ENCODE results near the gene PRKX.
"Not testable (repeated sequence)": the region's sequence is repeated elsewhere in the genome, so short reads cannot be mapped to it uniquely, and the experiment has no call there.

PRKX gene

DNA sequence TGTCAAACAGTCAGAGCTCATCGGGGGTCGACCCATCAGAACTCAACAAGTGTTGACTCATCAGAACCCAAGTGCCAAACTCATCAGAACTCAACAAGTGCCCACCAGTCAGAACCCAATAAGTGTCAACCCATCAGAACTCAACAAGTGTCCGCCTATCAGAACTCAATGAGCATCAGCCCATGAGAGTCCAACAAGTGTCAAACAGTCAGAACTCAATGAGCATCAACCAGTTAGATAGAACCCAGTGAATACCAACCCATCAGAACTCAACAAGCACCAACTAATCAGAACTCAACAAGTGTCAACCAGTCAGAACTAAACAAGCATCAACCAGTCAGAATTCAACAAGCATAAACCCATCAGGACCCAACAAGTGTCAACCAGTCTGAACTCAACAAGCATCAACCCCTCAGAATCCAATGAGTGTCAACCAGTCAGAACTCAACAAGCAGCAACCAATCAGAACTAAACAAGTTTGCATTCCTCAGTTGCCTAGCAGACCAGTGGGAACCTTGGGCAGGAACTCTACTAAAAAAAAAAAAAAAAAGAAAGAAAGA lies 115.3 kb downstream of the PRKX start:
- Mint-ChIP-seq H3K4me3 (no peak overlapping the region), H3K27ac (no peak overlapping the region), H3K36me3 (ENCODE audit: low read depth) (peaks cover 35% of the 10 kb centered on the region), H3K9me3 (peaks cover 12% of the 10 kb centered on the region), H3K27me3 (no peaks in the 10 kb centered on the region), H3K4me1 (ENCODE audit: low read depth) (no peaks in the 10 kb centered on the region)
- DNase-seq = no peak

DNA sequence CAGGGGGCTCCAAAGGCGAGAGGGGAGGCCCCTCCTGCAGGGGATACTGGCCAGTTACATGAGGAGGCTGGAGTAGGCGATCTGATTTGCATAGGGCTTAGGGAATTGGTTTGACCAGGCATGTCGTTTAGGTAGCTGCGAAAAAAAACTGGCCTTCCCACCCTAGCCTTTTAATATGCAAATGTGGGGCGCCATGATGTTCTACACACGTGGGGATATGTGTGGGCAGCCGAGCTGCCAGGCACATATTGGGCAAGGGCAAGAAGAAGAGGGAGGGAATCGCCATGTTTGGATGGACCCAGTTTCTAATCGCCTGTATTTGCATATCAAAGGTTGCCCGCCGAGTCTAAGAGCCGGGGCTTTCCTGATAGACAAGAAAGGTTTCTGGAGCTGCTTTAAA lies 121.3 kb downstream of the PRKX start:
- peaks cover 5% of the 10 kb centered on the region for H3K4me1 Mint-ChIP-seq (ENCODE audit: low read depth)
- H3K9me3 Mint-ChIP-seq = peaks cover 7% of the 10 kb centered on the region
- H3K36me3 Mint-ChIP-seq (ENCODE audit: low read depth) = peaks cover 15% of the 10 kb centered on the region

GRCh38 chrX:3589474-3589873 lies 124.0 kb downstream of the PRKX start:
- H3K4me1 Mint-ChIP-seq (ENCODE audit: low read depth) = peaks cover 11% of the 10 kb centered on the region
- no peak overlapping the region for H3K27ac Mint-ChIP-seq
- no peaks in the 10 kb centered on the region for H3K27me3 Mint-ChIP-seq
- no peak for DNase-seq
- peaks cover 7% of the 10 kb centered on the region for H3K9me3 Mint-ChIP-seq
- peaks cover 4% of the 10 kb centered on the region for H3K36me3 Mint-ChIP-seq (ENCODE audit: low read depth)
- no peak overlapping the region for H3K4me3 Mint-ChIP-seq

More for the DNA sequence above, 121.3 kb downstream of the PRKX start:
- Mint-ChIP-seq H3K27me3 (no peaks in the 10 kb centered on the region), H3K27ac (no peak overlapping the region), H3K4me3 (no peak overlapping the region)
- DNase-seq = no peak

DNA sequence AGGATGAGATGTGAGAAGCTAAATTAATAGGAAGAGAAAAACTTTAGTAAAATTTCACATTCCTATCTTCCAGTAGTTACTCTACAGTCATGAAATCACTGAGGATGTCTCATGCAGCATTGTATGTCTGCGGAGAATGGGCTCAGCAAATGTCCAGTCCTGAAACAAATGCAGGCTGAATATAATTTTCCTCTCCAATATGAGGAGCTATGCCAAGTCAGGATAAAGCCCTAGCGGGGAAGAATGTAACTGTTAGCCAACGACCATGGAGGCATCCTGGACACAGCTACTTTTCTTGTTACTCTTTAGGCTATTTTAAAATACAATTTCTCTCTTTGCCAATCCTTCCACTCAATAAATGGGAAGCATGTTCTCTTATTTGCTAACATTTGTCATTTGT lies 127.7 kb downstream of the PRKX start:
- no peak for DNase-seq
- H3K4me1 Mint-ChIP-seq (ENCODE audit: low read depth) = peaks cover 22% of the 10 kb centered on the region
- no peaks in the 10 kb centered on the region for H3K36me3 Mint-ChIP-seq (ENCODE audit: low read depth)
- H3K27me3 Mint-ChIP-seq = no peaks in the 10 kb centered on the region
- H3K4me3 Mint-ChIP-seq = no peak overlapping the region
- H3K27ac Mint-ChIP-seq = no peak overlapping the region
- no peaks in the 10 kb centered on the region for H3K9me3 Mint-ChIP-seq

- no peak for DNase-seq
- H3K27me3 Mint-ChIP-seq = no peaks in the 10 kb centered on the region
- H3K4me3 Mint-ChIP-seq = no peak overlapping the region
- no peaks in the 10 kb centered on the region for H3K9me3 Mint-ChIP-seq
- no peak overlapping the region for H3K27ac Mint-ChIP-seq
- H3K36me3 Mint-ChIP-seq (ENCODE audit: low read depth) = no peaks in the 10 kb centered on the region
- peaks cover 22% of the 10 kb centered on the region for H3K4me1 Mint-ChIP-seq (ENCODE audit: low read depth)
These were observed 128.9 kb downstream of the PRKX start for GRCh38 chrX:3584415-3584996.

GRCh38 chrX:3582451-3582850 lies 131.0 kb downstream of the PRKX start:
- Mint-ChIP-seq H3K4me1 (ENCODE audit: low read depth) (peaks cover 18% of the 10 kb centered on the region), H3K36me3 (ENCODE audit: low read depth) (no peaks in the 10 kb centered on the region), H3K9me3 (no peaks in the 10 kb centered on the region), H3K27ac (no peak overlapping the region), H3K27me3 (no peaks in the 10 kb centered on the region), H3K4me3 (no peak overlapping the region)
- no peak for DNase-seq

- H3K9me3 Mint-ChIP-seq = no peaks in the 10 kb centered on the region
- H3K27me3 Mint-ChIP-seq = no peaks in the 10 kb centered on the region
- peaks cover 17% of the 10 kb centered on the region for H3K4me1 Mint-ChIP-seq (ENCODE audit: low read depth)
- H3K4me3 Mint-ChIP-seq = no peak overlapping the region
- DNase-seq = no peak
- H3K36me3 Mint-ChIP-seq (ENCODE audit: low read depth) = no peaks in the 10 kb centered on the region
- no peak overlapping the region for H3K27ac Mint-ChIP-seq
These were observed 131.8 kb downstream of the PRKX start for GRCh38 chrX:3581609-3582108.

DNA sequence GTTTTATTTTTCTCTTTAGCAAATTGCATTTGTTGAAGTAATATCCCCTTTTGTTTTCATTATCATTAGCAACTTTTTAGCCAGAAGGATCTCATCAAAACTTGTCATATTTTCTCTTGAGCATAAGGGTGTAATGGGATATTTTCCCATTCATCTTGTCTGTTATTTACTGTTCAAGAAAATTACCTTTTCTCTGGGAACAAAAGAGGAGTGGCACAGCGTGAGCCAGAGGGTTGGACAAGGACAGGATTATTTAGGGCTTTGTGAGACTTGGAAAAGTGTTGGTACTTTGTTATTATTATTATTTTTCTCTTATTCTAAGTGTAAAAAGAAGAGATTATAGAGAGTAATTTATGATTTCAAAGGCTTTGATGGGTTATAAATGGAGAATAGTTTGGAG lies 135.9 kb downstream of the PRKX start:
- DNase-seq = no peak
- no peak overlapping the region for H3K4me3 Mint-ChIP-seq
- H3K27me3 Mint-ChIP-seq = no peaks in the 10 kb centered on the region
- H3K4me1 Mint-ChIP-seq (ENCODE audit: low read depth) = peaks cover 3% of the 10 kb centered on the region
- no peaks in the 10 kb centered on the region for H3K36me3 Mint-ChIP-seq (ENCODE audit: low read depth)
- no peaks in the 10 kb centered on the region for H3K9me3 Mint-ChIP-seq
- H3K27ac Mint-ChIP-seq = no peak overlapping the region

- Mint-ChIP-seq H3K9me3 (peaks cover 3% of the 10 kb centered on the region), H3K27ac (no peak overlapping the region), H3K36me3 (ENCODE audit: low read depth) (no peaks in the 10 kb centered on the region), H3K27me3 (no peaks in the 10 kb centered on the region), H3K4me1 (ENCODE audit: low read depth) (peaks cover 3% of the 10 kb centered on the region), H3K4me3 (no peak overlapping the region)
- no peak for DNase-seq
These were observed 136.5 kb downstream of the PRKX start for GRCh38 chrX:3576886-3577501.

DNA sequence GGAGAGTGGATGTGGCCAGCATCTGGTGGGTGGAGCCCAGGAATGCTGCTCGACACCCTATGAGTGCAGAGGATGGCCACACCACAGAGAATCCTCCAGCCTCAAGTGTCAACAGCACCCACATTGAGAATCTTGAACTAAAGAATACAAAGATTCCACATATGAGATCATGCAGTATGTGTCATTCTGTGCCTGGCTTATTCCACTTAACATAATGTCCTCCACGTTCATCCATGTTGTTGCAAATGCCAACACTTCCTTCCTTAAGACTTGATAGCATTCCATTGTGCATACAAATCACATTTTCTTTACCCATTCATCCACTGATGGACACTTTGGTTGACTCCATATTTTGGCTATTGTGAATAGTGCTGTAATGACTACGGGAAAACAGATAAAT lies 145.8 kb downstream of the PRKX start:
- no peaks in the 10 kb centered on the region for H3K4me1 Mint-ChIP-seq (ENCODE audit: low read depth)
- DNase-seq = no peak
- H3K4me3 Mint-ChIP-seq = no peak overlapping the region
- peaks cover 6% of the 10 kb centered on the region for H3K9me3 Mint-ChIP-seq
- H3K27me3 Mint-ChIP-seq = peaks cover 3% of the 10 kb centered on the region
- H3K27ac Mint-ChIP-seq = no peak overlapping the region
- no peaks in the 10 kb centered on the region for H3K36me3 Mint-ChIP-seq (ENCODE audit: low read depth)

- H3K4me1 Mint-ChIP-seq (ENCODE audit: low read depth) = no peaks in the 10 kb centered on the region
- H3K27me3 Mint-ChIP-seq = no peaks in the 10 kb centered on the region
- no peak overlapping the region for H3K27ac Mint-ChIP-seq
- H3K36me3 Mint-ChIP-seq (ENCODE audit: low read depth) = no peaks in the 10 kb centered on the region
- H3K9me3 Mint-ChIP-seq = no peaks in the 10 kb centered on the region
- no peak overlapping the region for H3K4me3 Mint-ChIP-seq
- no peak for DNase-seq
These were observed 150.0 kb downstream of the PRKX start for GRCh38 chrX:3563451-3563850.

DNA sequence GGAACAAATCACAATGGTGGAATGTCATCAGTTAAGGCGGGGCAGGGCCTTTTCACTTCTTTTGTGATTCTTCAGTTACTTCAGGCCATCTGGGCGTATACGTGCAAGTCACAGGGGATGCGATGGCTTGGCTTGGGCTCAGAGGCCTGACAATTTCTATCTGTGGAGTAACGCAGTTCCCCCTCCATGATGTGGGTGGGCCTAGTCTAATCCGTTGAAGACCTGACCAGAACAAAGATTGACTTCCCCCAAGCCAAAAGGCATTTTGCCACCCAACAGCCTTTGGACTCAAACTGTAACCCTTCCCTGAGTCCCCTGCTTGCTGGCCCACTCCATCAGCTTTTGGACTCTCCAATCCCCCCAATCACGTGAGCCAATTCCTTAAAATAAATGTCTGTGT lies 153.4 kb downstream of the PRKX start:
- H3K4me1 Mint-ChIP-seq (ENCODE audit: low read depth); H3K27ac Mint-ChIP-seq; DNase-seq; H3K27me3 Mint-ChIP-seq; H3K36me3 Mint-ChIP-seq (ENCODE audit: low read depth); H3K9me3 Mint-ChIP-seq; H3K4me3 Mint-ChIP-seq: not testable (repeated sequence)
